CD4-positive, alpha-beta T cell treated with Interleukin-6 at 100 ng/mL for 8 hours (primary cell): ENCODE measurements around the gene KLHDC8A.

ENCODE experiments used
- DNase-seq: peaks from one replicate; pipeline ENCODE4 v3.0.0-alpha.2; 2020; ENCODE audit warnings: mixed read lengths, low spot score

Gene KLHDC8A

GRCh38 chr1:205343431-205344065 is 13.2 kb downstream of the KLHDC8A start:
- DNase-seq, result no peak

- DNase-seq, result no peak
Observed at GRCh38 chr1:205342986-205343385, 13.7 kb downstream of the KLHDC8A start.

GRCh38 chr1:205340676-205341075 is 16.0 kb downstream of the KLHDC8A start:
- DNase-seq, result no peak

GRCh38 chr1:205339717-205340116 is 17.0 kb downstream of the KLHDC8A start:
- DNase-seq, result no peak

GRCh38 chr1:205339197-205339702 is 17.5 kb downstream of the KLHDC8A start:
- DNase-seq, result no peak

GRCh38 chr1:205338011-205338410 is 18.7 kb downstream of the KLHDC8A start:
- DNase-seq, result no peak

GRCh38 chr1:205337481-205337880 is 19.2 kb downstream of the KLHDC8A start:
- DNase-seq, result no peak

GRCh38 chr1:205335692-205336091 is 21.0 kb downstream of the KLHDC8A start:
- DNase-seq, result peak; percentile 80

- no peak for DNase-seq
Observed at GRCh38 chr1:205332015-205332791, 24.5 kb downstream of the KLHDC8A start.

GRCh38 chr1:205330150-205330549 is 26.6 kb downstream of the KLHDC8A start:
- no peak for DNase-seq

GRCh38 chr1:205329719-205330118 is 27.0 kb downstream of the KLHDC8A start:
- no peak for DNase-seq

GRCh38 chr1:205328476-205328875 is 28.2 kb downstream of the KLHDC8A start:
- DNase-seq, result no peak

- no peak for DNase-seq
Observed at GRCh38 chr1:205326812-205327466, 29.8 kb downstream of the KLHDC8A start.

- peak; percentile 64 for DNase-seq
Observed at GRCh38 chr1:205325334-205325884, 31.3 kb downstream of the KLHDC8A start.

- DNase-seq, result no peak
Observed at GRCh38 chr1:205324781-205325180, 31.9 kb downstream of the KLHDC8A start.

GRCh38 chr1:205323794-205324193 is 32.9 kb downstream of the KLHDC8A start:
- DNase-seq, result no peak

- no peak for DNase-seq
Observed at GRCh38 chr1:205321959-205322283, 34.8 kb downstream of the KLHDC8A start.

- peak; percentile 85 for DNase-seq
Observed at GRCh38 chr1:205321162-205321958, 35.4 kb downstream of the KLHDC8A start, which contains the start of gene NUAK2. NUAK2 (minus strand) TSS chr1:205321745; CDS start chr1:205321628, 117 bp downstream.

- DNase-seq, result peak; percentile 39
Observed at GRCh38 chr1:205319081-205320018, 37.4 kb downstream of the KLHDC8A start.

GRCh38 chr1:205318231-205318991 is 38.3 kb downstream of the KLHDC8A start:
- no peak for DNase-seq
